ENCODE data around the gene KCNQ1. TPM values are rescaled to one million over a fixed set of nuclear protein-coding genes. Genes with fewer than 3 reads are reported as not detected.

KCNQ1 gene
- total and polyA plus RNA-seq, 2 of the 13 experiments (the other 11 are each of a cell fraction or from before 2014, with no cell fraction given), result 0.02 to 0.08 TPM

DNA sequence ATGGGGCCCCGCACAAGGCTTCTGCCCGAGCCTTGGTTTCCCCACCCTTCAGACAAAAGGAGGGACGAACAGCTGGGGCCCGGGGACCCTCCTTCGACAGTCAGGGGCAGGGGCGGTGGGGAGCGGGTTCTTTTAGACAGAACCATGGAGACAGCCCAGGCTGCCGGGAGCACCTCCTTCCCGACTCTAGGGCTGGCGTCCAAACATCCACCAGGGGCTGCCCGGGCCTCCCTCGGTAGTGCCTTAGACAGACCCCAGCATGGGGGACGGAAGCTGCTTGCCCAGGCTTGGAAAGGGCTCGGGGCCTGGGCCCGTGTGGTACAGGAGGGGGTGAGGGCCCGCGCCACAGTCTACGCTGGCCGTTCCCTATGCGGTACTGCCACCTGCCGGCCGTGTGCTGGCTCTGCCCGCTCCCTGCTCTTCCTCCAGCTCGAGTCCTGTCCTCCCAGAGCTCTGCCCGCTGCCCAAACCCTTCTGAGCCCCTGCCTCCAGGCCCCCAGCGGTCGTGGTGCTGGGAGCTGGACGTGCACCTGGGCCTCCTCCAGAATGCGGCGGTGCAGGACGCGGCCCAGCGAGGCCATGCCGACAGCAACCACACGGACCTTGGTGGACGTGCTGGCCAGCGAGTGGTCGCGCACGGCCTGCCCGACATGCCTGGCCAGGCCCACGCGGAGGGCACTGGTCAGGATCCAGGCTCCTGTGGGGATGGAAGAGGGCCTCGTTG, 24.1 kb upstream of the KCNQ1 start (continued):
- TF ChIP-seq, protein P1, sequence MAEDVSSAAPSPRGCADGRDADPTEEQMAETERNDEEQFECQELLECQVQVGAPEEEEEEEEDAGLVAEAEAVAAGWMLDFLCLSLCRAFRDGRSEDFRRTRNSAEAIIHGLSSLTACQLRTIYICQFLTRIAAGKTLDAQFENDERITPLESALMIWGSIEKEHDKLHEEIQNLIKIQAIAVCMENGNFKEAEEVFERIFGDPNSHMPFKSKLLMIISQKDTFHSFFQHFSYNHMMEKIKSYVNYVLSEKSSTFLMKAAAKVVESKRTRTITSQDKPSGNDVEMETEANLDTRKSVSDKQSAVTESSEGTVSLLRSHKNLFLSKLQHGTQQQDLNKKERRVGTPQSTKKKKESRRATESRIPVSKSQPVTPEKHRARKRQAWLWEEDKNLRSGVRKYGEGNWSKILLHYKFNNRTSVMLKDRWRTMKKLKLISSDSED (CRISPR knock-in tag; IDR thresholded peaks at IDR 0.05), result no peak
- TF ChIP-seq ZNF124 (CRISPR knock-in tag; IDR thresholded peaks at IDR 0.05), result no peak
- TF ChIP-seq BRCA1 (CRISPR knock-in tag; IDR thresholded peaks at IDR 0.05), result peak; percentile 63; the same call in 1 of the 2 replicates
- no peak for TF ChIP-seq SETDB1 (CRISPR knock-in tag; IDR thresholded peaks at IDR 0.05; ENCODE audit: borderline replicate concordance)
- TF ChIP-seq CENPBD1 (CRISPR knock-in tag; IDR thresholded peaks at IDR 0.05; ENCODE audit: borderline replicate concordance, low read depth), result no peak
- TF ChIP-seq PPARG (CRISPR knock-in tag; conservative IDR thresholded peaks at IDR 0.05), result no peak
- TF ChIP-seq PITX1 (CRISPR knock-in tag; IDR thresholded peaks at IDR 0.05), result no peak
- no peak for TF ChIP-seq ZNF160 (CRISPR knock-in tag; IDR thresholded peaks at IDR 0.05)
- TF ChIP-seq TCF7L2 (IDR thresholded peaks at IDR 0.05; ENCODE audit: low read depth, low read length), result no peak
- TF ChIP-seq, protein P2, sequence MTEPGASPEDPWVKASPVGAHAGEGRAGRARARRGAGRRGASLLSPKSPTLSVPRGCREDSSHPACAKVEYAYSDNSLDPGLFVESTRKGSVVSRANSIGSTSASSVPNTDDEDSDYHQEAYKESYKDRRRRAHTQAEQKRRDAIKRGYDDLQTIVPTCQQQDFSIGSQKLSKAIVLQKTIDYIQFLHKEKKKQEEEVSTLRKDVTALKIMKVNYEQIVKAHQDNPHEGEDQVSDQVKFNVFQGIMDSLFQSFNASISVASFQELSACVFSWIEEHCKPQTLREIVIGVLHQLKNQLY (CRISPR knock-in tag; IDR thresholded peaks at IDR 0.05), result no peak
- TF ChIP-seq ZNF607 (CRISPR knock-in tag; IDR thresholded peaks at IDR 0.05; ENCODE audit: borderline replicate concordance), result no peak
- no peak for TF ChIP-seq TFE3 (CRISPR knock-in tag; IDR thresholded peaks at IDR 0.05)
- no peak for TF ChIP-seq SOX6 (IDR thresholded peaks at IDR 0.05)
- TF ChIP-seq SOX6 (CRISPR knock-in tag; IDR thresholded peaks at IDR 0.05), result no peak
- TF ChIP-seq GZF1 (CRISPR knock-in tag; IDR thresholded peaks at IDR 0.05), result no peak
- no peak for TF ChIP-seq SRF (IDR thresholded peaks at IDR 0.05; ENCODE audit: low read depth, low read length)
- no peak for TF ChIP-seq NKX3-1 (CRISPR knock-in tag; IDR thresholded peaks at IDR 0.05)
- TF ChIP-seq, protein P3, sequence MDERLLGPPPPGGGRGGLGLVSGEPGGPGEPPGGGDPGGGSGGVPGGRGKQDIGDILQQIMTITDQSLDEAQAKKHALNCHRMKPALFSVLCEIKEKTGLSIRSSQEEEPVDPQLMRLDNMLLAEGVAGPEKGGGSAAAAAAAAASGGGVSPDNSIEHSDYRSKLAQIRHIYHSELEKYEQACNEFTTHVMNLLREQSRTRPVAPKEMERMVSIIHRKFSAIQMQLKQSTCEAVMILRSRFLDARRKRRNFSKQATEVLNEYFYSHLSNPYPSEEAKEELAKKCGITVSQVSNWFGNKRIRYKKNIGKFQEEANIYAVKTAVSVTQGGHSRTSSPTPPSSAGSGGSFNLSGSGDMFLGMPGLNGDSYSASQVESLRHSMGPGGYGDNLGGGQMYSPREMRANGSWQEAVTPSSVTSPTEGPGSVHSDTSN (CRISPR knock-in tag; IDR thresholded peaks at IDR 0.05), result no peak
- TF ChIP-seq TCF7 (IDR thresholded peaks at IDR 0.05; ENCODE audit: low read depth), result no peak
- 0 out of 2 replicates have a peak, but pooled peaks have one; percentile 51 for TF ChIP-seq MAF1 (CRISPR knock-in tag; IDR thresholded peaks at IDR 0.05; ENCODE audit: borderline replicate concordance)
- TF ChIP-seq ZSCAN22 (CRISPR knock-in tag; IDR thresholded peaks at IDR 0.05), result no peak
- TF ChIP-seq, protein P4, sequence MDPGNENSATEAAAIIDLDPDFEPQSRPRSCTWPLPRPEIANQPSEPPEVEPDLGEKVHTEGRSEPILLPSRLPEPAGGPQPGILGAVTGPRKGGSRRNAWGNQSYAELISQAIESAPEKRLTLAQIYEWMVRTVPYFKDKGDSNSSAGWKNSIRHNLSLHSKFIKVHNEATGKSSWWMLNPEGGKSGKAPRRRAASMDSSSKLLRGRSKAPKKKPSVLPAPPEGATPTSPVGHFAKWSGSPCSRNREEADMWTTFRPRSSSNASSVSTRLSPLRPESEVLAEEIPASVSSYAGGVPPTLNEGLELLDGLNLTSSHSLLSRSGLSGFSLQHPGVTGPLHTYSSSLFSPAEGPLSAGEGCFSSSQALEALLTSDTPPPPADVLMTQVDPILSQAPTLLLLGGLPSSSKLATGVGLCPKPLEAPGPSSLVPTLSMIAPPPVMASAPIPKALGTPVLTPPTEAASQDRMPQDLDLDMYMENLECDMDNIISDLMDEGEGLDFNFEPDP (CRISPR knock-in tag; conservative IDR thresholded peaks at IDR 0.05), result no peak
- TF ChIP-seq ZNF552 (CRISPR knock-in tag; IDR thresholded peaks at IDR 0.05; ENCODE audit: borderline replicate concordance), result no peak
- TF ChIP-seq RBAK (CRISPR knock-in tag; IDR thresholded peaks at IDR 0.05), result no peak
- no peak for TF ChIP-seq FOXO1 (CRISPR knock-in tag; IDR thresholded peaks at IDR 0.05)
- TF ChIP-seq SIX4 (CRISPR knock-in tag; IDR thresholded peaks at IDR 0.05), result no peak

Measured in HepG2 (cell line).